Activated naive CD4-positive, alpha-beta T cell treated with anti-CD3 and anti-CD28 coated beads, Interleukin-2, amount 50 U/mL, for 16 hours (primary cell): ENCODE measurements around the gene PRKCE.

Experiments used
- DNase-seq: peaks from one replicate; pipeline ENCODE4 v3.0.0-alpha.2; 2020

Gene PRKCE

GRCh38 chr2:46142546-46143428 lies 491.3 kb downstream of the PRKCE start:
- DNase-seq: no peak

- no peak for DNase-seq
These were observed 492.1 kb downstream of the PRKCE start for GRCh38 chr2:46143429-46144132.

- DNase-seq: no peak
These were observed 492.8 kb downstream of the PRKCE start for GRCh38 chr2:46144133-46144800.

GRCh38 chr2:46145017-46145416 lies 493.5 kb downstream of the PRKCE start:
- no peak for DNase-seq

GRCh38 chr2:46145840-46146239 lies 494.4 kb downstream of the PRKCE start:
- no peak for DNase-seq

- DNase-seq: no peak
These were observed 495.5 kb downstream of the PRKCE start for GRCh38 chr2:46146866-46147502.

GRCh38 chr2:46147626-46148368 lies 496.3 kb downstream of the PRKCE start:
- no peak for DNase-seq

- no peak for DNase-seq
These were observed 496.9 kb downstream of the PRKCE start for GRCh38 chr2:46148369-46148736.

GRCh38 chr2:46150445-46150955 lies 499.0 kb downstream of the PRKCE start:
- DNase-seq: no peak

- no peak for DNase-seq
These were observed 500.1 kb downstream of the PRKCE start for GRCh38 chr2:46151577-46151976.

GRCh38 chr2:46153996-46154753 lies 502.7 kb downstream of the PRKCE start:
- no peak for DNase-seq

- no peak for DNase-seq
These were observed 505.8 kb downstream of the PRKCE start for GRCh38 chr2:46157072-46157965.

GRCh38 chr2:46157966-46158310 lies 506.5 kb downstream of the PRKCE start:
- DNase-seq: no peak

GRCh38 chr2:46158661-46159060 lies 507.2 kb downstream of the PRKCE start:
- no peak for DNase-seq

GRCh38 chr2:46160326-46160725 lies 508.9 kb downstream of the PRKCE start:
- DNase-seq: no peak

- DNase-seq: no peak
These were observed 509.8 kb downstream of the PRKCE start for GRCh38 chr2:46161315-46161714.

- no peak for DNase-seq
These were observed 510.4 kb downstream of the PRKCE start for GRCh38 chr2:46161911-46162310.

GRCh38 chr2:46162329-46163097 lies 511.0 kb downstream of the PRKCE start:
- no peak for DNase-seq

- DNase-seq: no peak
These were observed 511.6 kb downstream of the PRKCE start for GRCh38 chr2:46163098-46163430.
